GM19043 (cell line): Measurements from ENCODE around the gene DNAJC5G.
A peak's percentile ranks its signal among the peaks of the same experiment; 100 is the strongest.
"Not testable (repeated sequence)": the region's sequence is repeated elsewhere in the genome, so short reads cannot be mapped to it uniquely, and the experiment has no call there.

ENCODE experiments used
- ATAC-seq: cut with Tn5 transposase; IDR thresholded peaks from one replicate; pipeline ENCODE4 v1.9.1; 2021; ENCODE audit warnings: low read depth; ENCODE audit not compliant: unreplicated experiment

DNAJC5G gene

DNA sequence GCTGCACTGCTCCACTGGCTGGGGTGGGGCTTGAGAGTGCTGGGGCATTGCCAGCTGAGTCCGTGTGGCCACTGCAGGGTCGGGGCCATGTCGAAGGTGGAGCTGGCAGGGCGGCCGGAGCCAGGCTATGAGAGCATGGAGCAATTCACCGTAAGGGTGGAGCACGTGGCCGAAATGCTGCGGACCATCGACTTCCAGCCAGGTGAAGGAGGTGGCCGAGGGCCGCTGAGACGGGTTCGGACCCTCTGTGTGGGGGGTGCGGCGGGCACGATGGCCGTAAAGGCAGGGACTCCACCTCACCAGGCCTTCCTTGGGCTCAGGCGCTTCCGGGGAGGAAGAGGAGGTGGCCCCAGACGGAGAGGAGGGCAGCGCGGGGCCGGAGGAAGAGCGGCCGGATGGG lies 30.9 kb downstream of the DNAJC5G start:
- no peak for ATAC-seq

DNA sequence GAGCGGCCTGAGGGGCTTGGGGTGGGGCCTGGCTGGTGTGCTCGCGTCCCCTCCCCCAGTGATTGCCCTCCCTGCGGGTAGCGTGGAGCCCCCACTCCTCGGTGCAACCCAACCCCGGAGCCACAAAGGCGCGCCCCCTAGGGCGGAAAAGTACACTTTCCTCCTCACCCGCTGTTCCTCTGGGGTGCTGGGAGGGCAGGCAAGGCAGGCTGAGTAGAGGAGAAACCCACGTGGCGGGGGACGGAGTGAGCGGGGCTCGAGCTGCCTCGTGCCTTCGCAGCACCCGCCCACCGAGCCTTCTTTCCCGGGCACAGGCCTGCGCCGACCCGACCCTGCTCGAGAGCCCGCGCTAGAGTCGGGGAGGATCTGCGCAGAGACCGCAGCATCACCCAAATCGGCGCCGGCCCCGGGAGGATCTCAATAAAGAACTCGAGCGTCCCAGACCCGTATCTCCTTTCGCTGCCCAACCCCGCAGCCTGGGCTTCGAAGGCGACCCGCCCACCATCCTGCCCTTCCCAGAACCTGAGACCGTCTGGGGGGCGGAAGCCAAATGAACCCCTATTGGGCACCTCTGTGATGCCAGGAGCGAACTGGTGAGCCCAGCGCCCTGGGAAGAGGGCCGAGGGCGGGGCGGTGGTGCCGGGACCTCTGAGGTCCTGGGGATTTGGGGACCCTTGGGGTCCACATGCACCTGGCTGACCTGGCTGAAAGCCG lies 31.5 kb downstream of the DNAJC5G start:
- no peak for ATAC-seq

DNA sequence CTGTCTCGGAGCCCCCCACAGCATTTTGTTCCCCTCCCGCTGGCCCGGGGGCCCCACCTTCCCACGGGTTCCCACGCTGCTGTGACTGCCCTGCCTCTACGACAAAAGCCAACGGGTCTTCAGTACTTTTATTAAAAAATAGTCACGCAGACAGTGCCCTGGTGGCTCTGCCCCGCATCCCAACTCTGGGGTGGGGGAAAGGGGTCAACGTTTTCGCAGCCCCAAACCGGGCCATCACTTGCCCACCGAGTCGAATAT lies 32.0 kb downstream of the DNAJC5G start:
- ATAC-seq, result no peak

DNA sequence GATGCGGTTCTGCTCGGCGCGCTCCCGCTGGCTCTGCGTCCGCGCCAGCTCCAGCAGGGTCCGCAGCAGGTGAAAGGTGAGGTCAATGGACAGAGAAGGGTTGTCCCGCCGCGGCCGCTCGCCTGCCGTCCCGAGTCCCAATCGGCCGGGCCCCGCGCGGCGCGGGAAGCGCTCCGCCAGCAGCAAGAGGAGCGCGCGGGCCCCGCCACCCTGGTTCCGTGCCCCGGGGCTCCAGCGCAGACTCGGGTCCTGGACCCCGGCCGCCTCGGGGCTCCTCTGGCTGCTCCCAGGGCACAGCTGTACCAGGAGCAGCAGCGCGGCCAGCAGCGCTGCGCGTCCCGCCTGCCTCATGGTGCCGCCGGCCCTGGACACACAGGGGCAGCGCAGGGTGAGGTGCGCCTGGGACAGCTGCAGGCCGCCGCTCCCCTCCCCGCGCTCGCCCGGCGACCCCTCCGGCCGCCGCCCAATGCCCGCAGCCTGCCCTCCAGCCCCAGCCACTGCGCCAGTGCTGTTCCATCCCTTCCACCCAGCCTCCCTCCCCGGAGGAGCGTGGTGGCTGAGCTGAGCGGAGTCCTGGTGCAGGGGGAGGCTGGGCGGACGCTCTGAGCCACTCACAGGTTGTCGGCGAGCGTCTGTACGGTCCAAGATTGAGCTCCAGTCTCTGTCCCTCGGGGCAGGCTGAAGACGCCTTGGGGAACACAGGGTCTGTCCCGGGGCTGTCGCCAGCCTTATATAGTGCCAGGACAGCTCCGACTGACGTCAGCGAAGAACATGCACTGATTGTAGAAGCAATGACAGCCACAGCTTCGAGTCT lies 32.5 kb downstream of the DNAJC5G start:
- ATAC-seq, result no peak

DNA sequence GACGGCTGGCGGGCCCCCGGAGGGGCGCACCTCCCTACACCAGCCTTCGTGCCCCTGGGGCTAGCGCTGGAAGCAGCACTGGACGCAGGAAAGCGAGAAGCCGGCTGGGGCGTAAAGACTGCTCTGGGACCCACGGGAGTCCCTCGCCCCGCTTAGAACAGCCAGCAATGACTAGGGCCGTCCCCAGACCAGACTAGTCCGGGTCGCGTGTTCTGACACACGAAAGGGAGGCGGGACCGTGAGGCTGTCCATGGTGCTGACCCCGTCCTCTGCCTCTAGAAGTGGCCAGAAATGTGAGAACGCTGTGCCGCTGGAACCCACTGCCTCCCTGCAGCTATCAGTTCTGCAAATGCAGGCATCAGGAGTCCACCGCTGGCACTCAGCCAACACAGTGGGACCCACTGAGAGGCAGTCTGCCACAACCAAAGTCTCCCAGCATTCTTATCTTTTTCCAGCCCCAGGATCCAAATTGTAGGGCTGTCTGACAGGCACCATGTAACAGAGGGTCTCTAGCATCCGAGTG lies 33.2 kb downstream of the DNAJC5G start, which contains the start of gene UCN:
Gene UCN, minus strand, starts transcription at position 87 of the 523 bp plus-strand sequence. CDS start 550 bp downstream, outside the sequence.
- ATAC-seq, result no peak

DNA sequence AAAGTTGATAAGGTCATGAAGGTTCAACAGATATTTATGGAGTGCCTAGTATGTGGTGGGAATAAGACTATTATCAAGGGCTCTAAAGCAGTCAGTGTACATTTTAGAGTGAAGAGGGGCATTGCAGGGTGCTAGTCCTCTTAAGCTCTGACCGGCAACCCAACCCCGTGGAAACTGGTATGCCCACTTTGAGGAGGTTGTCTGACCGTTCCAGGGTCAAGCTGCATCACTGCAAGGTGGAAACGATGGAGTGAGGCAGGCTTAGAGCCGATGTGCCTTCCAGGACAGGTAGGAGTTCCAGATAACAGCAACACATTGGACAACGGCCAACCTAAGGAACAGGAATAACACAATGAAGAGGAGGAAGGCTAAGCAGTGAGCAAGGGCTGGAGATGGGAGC lies 34.4 kb downstream of the DNAJC5G start:
- ATAC-seq, result no peak

DNA sequence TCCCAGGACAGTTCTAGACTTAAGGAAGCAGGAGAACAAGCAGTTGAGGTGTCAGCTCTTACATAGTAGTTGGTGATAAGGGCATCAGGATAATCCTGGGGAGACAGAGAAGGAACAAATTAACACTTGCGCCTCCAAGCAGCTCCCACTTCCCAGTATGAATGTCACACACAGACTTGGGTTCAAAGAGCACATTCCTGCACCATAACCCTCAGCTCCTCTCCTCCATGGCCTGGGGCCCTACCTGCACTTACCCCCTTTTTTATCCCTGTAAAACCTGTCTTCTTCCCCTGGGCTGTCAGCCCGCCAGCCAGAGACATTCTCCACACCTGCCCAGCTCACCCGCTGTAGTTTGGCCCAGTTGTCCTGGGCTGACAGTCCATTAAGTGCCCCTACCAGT lies 36.9 kb downstream of the DNAJC5G start:
- no peak for ATAC-seq

DNA sequence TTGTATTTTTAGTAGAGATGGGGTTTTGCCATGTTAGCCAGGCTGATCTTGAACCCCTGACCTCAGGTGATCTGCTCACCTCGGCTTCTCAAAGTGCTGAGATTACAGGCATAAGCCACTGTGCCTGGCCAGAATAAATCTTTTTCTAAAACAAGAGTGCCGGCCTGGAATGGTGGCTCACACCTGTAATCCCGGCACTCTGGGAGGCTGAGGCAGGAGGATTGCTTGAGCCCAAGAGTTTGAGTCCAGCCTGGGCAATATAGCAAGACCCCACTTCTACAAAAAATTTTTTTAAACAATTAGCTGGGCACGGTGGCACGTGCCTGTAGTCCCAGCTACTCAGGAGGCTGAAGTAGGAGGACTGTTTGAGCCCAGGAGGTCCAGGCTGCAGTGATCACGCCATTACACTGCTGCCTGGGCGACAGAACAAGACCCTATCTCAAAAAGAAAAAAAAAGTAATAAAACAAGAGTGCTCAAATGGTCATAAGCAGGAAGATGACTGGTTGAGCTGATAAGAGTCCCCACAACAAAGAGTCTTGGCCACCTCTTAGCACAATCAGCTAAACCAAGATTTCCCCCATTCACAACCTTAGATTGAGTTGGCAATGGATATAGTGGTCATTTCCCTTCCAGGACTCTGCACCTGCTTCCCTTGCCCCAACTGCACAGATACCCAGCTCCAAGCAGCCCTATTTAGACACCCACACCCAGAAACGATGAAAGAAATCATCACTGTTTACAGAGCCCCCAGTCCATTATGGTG lies 38.8 kb downstream of the DNAJC5G start:
- ATAC-seq, result no peak

DNA sequence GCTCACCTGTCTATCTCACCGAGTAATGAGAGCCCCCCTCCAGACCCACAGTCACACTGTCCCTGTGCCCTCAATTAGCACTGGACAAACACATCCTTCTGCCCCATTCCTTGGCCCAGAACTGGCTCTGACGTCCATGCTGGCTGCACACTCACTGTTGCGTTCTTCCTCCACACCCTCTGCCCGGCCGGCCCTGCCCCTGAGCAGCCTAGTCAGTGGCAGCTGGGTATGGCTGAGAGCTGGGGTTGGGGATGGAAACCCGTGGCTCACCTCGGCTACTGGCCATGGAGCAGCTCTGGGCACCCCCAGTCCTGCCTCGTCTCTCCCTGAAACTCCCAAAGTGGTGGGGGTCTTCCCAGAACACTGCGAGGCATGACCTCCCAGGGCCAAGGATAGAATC lies 39.5 kb downstream of the DNAJC5G start:
- no peak for ATAC-seq

DNA sequence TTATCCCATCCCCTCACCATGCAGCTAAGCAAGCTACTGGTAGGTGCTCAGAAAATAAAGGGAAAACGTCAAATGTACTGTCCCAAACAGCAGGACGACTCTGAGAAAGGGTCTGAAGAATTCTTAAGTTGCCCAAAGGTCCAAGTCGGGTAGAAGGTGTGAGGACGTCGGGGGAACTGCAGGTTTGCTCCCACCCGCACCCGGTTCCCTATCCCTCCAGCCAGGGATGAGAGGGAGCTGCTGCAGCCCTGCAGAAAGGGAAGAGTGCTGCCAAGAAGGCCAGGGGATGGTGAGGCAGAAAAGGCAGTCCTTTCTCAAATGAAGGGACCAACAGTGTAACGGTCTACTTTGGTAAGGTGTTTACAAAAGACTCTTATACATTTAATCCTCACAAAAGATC lies 39.9 kb downstream of the DNAJC5G start:
- ATAC-seq, result no peak

DNA sequence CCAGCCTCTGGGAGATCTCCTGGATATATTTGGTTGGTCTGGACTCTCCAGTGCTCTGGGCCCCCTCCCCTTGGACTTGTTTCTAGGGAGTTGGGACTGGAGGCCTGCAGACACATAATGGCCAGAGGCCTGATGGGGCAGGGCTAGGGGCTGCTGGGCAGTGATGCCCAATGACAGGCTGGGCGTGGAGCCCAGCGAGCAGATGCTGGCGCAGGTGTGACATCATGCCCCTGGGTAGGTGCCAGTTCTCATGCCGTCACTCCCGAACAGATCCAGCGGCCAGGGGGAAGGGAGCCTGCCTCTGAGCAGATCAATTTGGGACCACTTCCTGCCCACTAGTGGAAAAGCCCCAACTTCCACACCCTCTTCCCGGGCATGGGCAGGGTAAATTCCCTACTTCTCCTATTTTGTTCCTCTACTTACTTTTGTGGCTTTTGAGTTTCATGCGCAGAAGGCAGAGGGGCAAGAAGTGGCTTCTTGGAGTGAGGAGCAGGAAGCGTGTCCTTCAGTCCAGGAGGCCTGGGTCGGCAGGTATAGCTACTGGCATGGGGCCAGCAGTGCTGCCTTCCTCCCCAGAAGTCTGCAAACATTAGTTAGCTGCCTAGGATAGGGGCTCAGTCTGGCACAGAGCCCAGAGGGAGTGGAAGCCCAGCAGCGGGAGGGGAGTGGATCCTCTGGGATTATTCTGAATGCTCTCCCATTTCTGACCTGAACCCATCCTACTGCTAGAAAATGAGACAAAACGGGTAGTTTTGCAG lies 41.6 kb downstream of the DNAJC5G start:
- ATAC-seq, result no peak

DNA sequence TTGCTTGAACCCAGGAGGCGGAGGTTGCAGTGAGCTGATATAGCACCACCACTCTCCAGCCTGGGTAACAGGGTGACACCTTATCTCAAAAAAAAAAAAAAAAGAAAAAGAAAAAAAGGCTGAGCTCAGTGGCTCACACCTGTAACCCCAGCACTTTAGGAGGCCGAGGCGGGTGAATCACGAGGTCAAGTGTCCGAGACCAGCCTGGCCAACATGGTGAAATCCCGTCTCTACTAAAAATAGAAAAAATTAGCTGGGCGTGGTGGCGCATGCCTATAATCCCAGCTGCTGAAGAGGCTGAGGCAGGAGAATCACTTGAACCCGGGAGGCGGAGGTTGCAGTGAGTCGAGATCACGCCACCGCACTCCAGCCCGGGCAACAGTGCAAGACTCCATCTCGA lies 44.6 kb downstream of the DNAJC5G start:
- ATAC-seq, result not testable (repeated sequence)

DNA sequence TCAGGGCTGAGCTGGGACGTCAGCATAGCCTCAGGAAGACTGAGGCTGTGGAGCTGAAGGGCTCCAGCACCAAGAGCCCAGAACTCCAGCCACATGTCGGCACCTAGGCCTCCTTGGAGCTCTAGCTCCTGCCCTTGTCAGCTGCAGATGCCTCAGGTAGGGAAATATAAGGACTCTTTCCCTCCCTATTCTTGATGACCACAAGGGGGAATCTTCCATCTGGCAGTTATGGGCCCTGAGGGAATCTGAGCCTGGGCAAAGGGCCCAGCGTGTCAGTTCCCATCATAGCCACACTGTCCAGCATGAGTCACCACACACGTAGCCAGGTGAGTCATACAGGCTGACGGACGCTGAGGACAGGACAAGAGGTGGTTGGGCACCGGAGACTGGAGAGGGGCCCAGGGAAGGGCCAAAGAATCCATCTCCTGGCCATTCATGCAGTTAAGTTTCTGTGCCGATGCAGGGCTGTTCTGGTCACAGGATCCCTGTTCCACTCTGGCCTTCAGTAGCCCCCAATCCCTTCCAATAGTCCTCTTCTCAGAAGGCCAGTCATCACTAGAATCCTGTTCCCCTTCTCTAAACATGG lies 45.8 kb downstream of the DNAJC5G start:
- ATAC-seq, result no peak

DNA sequence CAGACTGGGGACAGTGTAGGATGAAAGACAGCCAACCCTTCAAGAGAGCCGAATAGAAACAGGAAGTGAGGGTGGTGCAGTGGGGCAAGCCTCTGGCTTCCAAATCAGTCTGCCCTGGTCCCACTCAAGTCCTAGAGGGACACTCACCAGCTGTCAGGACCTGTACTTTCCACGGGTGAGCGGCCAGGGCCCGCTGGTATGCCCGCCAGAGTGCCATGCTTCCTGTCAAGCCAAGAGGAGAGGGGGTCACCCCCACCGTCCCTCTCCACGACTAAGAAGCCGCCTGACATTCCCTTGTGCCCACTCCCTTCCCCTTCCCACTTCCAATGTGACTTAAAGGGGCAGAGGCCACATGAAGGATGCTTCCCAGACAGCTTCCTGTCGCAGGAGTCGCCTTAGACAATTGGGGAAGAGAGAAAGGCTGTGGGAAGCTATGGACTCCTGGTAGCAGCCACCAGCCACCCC lies 47.1 kb downstream of the DNAJC5G start:
- no peak for ATAC-seq

DNA sequence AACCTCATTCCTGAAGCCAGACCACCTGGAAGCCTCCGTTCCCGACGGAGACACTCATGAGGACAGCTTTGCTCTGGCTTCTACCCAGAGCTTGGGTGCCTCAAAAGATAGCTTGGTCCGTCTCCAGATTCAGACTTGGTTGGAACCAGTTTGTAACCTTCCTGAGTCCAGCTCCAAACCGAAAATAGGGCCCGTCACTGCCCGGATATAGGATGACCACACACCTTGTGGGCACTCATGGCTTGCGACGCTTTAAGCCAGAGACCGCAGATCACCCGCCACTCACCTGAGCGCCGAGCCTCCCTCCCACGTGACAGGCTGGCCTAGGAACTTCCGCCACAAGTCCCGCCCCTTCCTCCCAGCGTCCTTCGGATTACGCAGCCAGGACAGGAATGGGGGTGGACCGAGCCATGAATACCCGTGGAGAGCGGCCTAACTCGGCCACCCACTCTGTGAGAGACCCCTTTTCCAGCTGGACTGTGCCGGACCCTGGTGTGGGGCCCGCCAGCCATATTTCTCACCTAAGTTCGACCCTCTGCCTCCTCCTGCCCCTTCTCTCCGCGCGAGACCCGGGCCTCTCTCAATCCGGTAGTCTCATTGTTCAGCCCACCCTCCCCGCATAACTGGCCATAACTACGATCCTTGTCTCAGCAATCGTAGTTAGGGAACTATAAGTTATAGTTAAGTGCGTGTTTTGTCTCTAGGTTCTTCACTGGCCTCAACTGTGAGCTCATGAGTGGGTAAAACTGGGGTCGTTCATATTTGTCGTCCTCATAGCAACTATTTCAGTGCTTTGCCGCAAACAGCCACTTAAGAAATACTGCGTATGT lies 47.7 kb downstream of the DNAJC5G start, which contains the start of gene MPV17:
Gene MPV17, minus strand, starts transcription at position 332 of the 830 bp plus-strand sequence. CDS start 580 bp downstream, outside the sequence.
- ATAC-seq, result peak; percentile 93

DNA sequence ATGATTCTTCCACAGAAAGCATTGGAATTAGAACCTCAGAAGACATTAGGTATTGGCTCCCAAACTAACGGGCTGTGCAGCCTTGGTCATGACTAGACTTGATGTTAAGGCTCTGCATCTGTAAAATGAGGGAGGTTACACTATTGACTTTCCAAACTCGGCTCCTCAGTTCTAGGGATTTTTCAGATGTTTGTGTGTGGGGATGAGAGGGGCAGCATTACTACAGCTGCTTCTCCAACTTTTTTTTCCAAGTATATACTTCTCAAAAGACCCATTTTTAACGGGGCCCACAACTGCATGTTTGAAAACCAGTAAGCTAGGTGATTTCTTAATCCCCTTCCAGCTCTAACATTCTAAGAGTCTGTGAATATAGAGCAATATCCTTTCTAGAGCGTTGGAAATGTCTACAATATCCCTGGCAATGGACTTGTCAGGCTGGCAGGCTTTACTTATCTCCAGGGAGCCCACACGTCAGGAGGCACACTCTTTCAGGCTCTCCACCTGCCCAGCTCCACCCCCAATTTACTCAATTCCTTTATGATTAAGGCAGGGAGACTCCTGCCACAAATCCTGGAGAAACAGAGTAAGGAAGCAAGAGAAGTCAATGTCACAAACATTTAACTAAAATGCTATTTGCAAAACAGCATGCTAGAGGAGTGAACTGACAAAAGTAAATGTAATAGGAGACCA lies 48.5 kb downstream of the DNAJC5G start:
- ATAC-seq, result no peak

DNA sequence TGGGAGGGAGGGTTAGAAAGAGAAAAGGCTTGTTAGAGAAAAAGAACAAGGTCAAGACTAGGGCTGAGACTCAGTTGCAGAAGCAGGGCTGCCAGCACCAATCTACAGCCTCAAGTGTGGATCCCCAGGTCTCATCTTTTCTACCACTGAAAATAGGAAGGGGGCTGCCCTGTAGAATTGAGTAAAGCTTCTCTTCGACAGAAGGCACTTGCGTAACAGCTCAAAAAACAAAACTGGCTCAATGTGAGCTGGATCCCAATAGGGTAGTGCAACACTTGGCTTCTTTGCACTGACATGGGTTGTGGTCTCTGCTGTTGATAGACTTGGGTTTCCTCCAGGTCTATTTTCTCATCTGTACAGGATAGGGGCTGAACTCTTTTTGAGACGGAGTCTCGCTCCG lies 49.5 kb downstream of the DNAJC5G start:
- ATAC-seq, result no peak
